ENCODE data around the gene MAPT.
"Not testable (repeated sequence)": the region's sequence is repeated elsewhere in the genome, so short reads cannot be mapped to it uniquely, and the experiment has no call there.

Gene MAPT

DNA sequence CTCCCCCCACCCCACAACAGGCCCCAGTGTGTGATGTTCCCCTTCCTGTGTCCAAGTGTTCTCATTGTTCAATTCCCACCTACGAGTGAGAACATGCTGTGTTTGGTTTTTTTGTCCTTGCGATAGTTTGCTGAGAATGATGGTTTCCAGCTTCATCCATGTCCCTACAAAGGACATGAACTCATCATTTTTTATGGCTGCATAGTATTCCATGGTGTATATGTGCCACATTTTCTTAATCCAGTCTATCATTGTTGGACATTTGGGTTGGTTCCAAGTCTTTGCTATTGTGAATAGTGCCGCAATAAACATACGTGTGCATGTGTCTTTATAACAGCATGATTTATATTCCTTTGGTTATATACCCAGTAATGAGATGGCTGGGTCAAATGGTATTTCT, 62.4 kb downstream of the MAPT start:
- not testable (repeated sequence) for DNase-seq

DNA sequence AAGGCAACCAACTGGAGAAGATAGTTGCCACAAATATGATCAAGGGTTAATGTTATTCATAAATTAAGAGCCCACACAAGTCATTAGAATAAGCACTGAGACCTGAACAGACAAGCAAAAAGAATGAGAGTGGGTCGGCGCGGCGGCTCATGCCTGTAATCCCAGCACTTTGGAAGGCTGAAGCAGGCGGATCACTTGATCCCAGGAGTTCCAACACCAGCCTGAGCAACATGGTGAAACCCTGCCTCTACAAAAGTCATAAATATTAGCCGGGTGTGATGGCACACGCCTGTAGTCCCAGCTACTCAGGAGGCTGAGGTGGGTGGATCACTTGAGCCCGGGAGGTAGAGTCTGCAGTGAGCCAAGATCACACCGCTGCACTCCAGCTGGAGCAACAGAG, 64.0 kb downstream of the MAPT start:
- no peak for DNase-seq

DNA sequence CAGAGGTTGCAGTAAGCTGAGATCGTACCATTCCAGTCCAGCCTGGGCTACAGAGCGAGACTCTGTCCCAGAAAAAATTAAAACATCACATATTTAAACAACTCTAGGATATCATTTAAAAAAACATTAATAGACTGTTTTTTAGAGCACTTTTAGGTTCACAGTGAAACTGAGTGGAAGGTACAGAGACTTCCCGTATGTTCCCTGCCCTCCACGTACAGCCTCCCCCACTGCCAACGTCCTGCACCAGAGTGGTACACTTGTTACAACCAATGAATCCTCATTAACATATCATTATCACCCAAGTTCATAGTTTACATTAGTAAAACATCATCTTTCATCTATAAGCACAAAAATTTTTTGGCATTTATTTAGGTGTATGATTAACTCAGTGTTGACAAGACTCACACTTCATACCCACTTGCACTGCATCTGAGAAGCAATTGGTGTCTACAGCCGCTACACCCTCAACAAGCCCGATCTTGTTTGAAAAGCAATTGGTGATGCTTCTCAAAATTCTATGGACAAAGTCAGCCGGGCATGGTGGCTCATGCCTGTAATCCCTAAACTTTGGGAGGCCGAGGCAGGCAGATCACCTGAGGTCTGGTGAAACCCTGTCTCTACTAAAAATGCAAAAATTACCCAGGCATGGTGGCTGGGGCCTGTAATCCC, 64.8 kb downstream of the MAPT start:
- DNase-seq: no peak

DNA sequence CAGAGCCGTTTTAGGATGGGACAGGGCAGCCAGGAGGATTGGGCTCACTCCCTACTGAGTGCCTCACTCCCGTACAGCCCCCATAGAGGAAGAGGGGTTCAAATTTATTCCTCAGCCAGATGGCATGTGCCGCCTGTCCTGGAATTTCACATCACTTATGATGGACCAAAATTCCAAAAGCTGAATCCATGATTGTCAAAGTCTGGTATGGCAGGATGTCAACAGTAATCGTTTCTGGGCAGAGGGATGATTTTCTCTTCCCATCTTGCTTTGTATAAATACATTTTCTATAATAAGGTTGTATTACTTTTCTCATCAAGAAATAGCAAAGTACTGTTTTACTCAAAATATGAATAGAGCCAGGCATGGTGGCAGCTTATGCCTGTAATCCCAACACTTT, 66.0 kb downstream of the MAPT start:
- DNase-seq: no peak

DNA sequence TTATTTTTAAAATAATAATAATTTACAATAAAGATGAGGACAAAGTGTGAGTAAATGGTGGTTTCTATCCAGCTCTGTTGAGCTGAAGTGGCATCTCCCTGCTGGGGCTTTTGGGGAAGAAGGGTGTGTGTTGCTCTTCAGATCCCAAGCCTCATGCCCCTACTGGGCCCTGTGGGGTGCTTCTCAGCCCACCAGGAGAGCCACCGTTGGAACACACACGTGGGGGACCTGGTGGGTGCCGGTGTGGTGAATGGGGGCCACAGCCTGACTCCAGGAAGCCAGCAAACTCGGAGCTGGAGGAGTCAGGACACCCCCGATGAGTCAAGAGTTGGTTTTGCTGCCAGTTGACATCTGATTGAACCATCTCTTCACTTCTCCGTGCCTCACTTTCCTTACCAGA, 66.9 kb downstream of the MAPT start:
- DNase-seq: no peak

DNA sequence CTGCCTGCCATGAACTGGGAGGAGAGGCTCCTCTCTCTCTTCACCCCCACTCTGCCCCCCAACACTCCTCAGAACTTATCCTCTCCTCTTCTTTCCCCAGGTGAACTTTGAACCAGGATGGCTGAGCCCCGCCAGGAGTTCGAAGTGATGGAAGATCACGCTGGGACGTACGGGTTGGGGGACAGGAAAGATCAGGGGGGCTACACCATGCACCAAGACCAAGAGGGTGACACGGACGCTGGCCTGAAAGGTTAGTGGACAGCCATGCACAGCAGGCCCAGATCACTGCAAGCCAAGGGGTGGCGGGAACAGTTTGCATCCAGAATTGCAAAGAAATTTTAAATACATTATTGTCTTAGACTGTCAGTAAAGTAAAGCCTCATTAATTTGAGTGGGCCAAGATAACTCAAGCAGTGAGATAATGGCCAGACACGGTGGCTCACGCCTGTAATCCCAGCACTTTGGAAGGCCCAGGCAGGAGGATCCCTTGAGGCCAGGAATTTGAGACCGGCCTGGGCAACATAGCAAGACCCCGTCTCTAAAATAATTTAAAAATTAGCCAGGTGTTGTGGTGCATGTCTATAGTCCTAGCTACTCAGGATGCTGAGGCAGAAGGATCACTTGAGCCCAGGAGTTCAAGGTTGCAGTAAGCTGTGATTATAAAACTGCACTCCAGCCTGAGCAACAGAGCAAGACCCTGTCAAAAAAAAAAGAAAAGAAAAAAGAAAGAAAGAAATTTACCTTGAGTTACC, 68.0 kb downstream of the MAPT start:
- DNase-seq: no peak

DNA sequence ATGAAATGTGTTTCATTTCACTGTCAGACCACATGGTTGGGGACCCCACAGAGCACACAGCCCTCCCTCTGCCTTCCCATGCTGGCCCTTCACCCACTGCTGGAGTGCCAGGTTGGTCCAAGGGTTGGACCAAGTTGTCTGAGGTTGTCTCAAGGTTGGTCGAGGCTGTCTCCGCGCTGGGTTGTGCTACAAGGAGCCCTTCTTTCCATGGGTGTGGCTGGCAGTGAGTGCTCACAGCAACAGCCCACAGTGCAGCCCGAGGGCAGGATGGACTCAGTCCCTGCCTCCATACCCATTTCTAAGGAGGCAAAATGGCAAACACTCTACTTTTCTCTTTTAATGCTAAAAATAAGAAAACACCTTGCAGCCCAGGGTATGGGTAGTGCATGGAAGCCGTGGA, 68.9 kb downstream of the MAPT start:
- no peak for DNase-seq

DNA sequence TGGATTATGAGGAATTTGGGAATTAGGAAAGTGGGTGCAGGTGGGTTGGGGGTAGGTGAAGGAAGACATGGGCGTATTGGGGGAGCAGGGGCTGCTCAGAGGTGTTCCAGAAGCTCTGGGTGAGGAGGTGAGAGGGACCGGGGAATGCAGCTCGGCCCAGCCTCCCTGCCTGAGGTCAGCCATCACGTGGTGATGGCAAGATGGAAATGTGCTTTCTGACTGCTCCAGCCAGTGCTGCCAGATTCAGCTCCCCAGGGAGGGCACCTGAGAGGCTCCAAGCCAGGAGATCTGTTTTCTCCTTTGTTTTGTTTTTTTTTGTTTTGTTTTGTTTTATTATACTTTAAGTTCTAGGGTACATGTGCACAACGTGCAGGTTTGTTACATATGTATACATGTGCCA, 69.5 kb downstream of the MAPT start:
- DNase-seq: no peak

DNA sequence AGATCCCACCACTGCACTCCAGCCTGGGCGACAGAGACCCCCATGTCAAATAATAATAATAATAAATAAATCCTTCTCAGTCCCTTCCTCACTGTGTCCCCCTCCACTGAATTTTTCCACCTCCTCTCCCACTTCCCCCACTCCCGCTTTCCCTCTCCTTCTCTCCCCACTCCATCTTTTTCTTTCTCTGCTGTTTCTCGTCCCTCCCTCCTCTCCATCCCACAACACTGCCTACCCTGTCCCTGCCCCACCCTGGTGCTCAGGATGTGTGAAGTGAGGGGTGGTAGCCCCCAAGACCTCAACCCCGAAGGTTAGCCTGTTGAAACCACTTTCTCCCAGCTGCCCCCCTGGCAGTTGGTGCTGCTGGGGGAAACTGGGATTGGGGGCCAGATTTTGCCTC, 70.3 kb downstream of the MAPT start:
- no peak for DNase-seq

DNA sequence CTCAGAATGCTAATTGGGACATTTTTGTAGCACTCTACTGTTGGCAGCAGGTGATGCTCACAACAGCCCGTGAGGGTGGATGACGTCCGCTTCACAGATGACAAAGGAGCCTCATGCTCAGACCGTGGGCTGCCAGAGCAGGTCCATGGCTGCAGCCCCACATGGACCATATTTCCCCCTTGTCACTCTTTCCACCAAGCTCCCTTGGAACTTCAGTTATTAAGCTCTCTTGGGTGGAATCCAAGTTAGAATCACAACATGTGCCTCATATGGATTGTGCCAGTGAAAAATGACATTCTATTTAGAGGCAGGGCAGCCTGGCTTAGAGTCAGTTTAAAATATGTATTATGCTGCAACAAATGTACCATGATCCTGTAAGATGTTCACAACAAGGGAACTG, 71.5 kb downstream of the MAPT start:
- DNase-seq: no peak

DNA sequence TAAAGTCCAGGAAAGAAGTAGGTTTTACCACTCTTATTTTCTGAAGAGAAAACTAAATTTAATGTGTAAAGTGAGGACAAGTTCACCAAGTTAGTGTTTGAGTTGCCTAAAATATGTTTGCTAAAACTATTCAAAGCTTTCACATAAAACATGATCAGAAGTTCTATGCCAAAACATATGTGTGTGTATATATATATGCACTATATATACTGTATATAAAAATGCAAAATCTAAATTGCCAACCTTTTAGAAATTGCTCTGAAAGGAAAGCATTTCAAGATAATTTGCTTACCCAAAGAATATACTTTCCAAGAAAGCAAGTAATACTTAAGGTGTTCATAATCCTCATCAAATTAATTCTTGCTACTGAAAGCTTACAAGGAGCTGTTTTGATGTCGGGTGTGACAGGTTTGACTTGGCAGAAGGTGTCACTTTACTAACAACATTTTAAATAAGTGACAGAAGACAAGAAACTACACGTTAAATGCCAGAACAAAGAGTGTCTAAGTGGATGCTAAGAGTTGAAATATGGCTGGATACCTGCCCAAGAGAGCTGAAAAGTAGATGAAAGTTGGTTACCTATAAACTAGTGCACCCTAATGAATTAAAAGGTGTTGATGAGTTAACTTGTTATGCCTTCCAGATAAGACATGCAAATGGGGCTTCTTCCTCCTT, 72.4 kb downstream of the MAPT start:
- DNase-seq: no peak

DNA sequence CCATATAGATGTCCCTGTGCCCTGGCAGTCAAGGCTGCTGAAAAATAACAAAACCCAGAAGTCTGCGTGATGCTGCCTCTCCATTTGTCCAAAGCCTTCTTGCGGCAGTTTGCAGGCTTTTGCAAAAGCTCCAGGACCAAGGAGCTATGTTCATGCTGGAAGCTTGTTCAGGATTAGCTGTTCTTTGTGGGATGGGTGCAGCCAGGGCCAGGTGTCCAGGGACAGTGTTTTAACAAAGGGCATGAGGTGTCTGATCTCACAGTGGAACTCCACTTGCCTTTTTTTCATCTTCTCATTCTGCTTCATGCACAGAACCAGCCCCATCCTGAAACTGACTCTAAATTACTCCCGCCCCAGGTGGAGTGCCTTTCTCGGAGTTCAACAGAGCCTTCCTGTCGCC, 73.0 kb downstream of the MAPT start:
- no peak for DNase-seq

DNA sequence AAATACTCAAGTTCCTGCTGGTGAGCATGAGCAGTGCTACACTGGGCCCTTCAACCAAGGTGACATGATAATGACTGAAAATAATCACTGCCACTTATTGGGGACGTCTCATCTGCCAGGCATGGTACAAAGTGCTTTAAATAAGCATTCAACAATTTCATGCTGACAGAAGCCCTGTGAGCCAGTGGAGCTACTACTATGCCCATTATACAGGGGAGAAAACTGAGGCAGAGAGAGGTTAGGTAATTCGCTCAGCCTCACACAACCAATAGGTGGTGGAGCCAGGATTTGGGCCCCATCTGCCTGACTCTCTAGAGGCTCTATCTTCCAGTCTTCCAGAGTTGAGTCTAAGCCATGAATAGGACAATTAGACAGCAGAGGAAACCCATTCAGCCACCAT, 74.4 kb downstream of the MAPT start:
- no peak for DNase-seq

DNA sequence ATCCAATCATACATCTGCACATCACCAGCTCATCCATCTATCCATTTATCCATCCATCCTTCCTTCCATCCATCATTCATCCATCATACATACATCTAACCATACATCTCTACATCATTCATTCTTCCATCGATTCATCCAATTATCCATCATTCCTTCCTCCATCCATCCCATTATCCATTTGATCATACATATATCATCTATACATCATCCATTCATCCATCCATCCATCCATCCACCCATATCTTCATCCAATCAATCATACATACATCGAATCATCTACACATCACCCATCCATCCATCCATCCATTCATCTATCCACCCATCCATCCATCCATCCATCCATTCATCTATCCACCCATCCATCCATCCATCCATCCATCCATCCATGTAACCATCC, 75.4 kb downstream of the MAPT start:
- no peak for DNase-seq

DNA sequence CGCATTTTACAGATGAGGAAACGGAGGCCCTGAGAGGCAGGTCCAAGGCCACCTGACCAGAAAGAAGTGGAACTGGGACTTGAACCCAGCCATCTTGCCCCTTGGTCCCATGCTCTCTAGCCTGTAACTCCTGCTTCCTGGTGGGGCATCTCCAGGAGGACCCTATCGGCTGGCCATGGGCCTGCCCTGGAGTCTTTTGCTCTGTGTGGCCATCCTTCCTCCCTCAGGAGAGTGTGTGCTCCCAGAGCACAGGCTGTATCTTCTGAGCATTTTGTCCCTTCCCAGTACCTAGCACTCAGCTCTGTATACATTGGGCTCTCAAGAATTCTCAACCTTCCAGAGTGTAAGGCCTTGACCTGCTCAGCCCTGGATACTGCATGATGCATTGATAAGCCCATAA, 76.3 kb downstream of the MAPT start:
- DNase-seq: no peak

DNA sequence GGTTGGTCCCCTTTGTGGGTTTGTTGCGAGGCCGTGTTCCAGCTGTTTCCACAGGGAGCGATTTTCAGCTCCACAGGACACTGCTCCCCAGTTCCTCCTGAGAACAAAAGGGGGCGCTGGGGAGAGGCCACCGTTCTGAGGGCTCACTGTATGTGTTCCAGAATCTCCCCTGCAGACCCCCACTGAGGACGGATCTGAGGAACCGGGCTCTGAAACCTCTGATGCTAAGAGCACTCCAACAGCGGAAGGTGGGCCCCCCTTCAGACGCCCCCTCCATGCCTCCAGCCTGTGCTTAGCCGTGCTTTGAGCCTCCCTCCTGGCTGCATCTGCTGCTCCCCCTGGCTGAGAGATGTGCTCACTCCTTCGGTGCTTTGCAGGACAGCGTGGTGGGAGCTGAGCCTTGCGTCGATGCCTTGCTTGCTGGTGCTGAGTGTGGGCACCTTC, 77.4 kb downstream of the MAPT start:
- DNase-seq: no peak

DNA sequence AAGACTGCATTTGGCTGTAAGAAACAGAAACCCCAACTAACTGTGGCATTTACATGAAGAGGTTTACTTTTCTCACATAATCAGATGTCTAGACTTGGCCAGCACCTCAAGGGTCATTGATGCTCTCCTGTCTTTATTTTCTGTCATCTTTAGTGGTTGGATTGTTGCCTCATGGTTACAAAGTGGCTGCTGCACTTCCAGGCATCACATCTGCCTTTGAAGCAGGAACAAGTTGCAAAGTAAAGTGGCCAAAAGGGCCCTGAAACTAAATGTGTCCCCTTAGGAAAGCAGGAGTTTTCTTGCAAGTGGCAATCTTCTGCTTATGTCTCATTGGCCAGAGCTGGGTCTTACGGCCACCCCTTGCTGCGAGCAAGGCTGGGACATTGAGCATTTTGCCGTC, 78.2 kb downstream of the MAPT start:
- no peak for DNase-seq

DNA sequence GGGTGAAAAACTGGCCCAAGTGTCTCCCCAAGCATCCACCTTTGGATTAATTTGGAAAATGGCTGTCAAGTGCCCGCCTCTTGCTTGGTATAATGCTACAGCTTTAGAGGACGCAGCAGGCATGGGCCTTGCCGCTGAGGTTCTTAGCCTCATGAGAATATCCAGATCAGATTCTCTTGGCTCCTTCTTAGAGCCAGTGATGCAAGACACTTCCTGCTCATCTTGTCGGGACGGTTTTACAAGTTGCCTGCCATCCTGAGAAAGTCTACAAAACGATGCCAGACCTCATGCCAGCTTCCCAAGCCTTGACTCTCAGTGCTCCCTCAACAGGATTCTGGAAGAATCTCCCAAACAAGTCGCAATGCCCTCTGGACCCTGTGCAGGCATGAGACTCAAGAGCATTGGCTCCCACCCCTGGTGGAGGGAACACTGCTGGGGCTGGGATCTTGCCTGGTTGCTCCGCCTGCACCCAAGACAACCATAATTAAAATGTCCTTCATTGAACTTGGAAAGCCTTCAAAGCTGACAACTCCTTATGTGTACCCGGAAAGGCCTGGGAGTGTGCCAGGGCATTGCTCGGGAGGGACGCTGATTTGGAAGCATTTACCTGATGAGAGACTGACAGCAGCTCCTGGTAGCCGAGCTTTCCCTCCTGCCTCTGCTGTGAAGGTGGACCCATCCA, 78.9 kb downstream of the MAPT start:
- no peak for DNase-seq

DNA sequence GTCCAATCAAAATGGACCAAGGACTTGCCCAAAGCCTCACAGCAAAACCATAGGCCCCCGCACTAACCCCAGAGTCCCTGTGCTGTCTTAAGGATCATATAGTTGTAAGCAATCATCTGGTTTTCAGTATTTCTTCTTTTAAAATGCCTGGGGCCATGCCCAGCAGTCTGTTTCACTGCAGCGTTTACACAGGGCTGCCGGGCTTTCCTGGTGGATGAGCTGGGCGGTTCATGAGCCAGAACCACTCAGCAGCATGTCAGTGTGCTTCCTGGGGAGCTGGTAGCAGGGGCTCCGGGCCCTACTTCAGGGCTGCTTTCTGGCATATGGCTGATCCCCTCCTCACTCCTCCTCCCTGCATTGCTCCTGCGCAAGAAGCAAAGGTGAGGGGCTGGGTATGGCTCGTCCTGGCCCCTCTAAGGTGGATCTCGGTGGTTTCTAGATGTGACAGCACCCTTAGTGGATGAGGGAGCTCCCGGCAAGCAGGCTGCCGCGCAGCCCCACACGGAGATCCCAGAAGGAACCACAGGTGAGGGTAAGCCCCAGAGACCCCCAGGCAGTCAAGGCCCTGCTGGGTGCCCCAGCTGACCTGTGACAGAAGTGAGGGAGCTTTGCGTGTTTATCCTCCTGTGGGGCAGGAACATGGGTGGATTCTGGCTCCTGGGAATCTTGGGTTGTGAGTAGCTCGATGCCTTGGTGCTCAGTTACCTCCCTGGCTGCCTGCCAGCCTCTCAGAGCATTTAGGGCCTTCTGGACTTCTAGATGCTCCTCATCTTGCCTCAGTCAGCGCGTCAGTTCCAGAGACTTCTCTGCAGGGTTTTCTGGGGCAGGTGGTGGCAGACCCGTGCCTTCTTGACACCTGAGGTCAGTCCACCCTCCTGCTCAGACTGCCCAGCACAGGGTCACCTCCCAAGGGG, 79.8 kb downstream of the MAPT start:
- no peak for DNase-seq

DNA sequence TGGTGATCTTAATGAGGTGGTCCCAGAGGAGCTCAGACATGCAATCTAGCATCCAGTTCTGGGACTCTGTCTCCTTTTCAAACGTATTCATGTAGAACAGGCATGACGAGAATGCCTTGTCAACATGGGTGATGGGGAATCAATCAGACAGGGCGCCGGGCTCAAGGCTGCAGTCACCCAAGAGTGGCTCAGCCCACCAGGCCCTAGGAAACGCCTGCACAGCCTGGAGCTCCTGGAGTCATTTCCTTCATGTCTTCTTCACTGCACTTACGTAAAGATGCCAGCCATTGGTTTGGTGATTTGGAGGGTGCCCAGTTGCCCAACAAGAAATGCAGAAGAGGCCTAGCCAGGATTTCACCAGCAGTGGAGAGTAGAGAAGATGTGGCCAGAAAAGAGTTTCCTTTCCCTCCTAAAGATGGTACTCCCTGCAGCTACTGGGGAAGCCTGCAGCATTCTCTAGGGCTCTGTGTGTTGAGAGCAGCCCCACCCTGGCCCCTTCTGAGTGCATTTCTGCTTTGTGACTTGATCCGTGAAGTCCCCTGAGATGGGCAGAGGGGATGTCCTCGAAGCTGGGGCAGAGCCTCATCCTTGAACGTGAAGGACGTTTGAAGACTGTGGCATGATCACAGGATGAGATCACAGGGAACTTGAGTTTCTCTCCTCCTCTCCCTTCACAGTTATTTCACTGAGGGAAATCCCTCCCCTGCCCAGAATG, 80.7 kb downstream of the MAPT start:
- DNase-seq: no peak

DNA sequence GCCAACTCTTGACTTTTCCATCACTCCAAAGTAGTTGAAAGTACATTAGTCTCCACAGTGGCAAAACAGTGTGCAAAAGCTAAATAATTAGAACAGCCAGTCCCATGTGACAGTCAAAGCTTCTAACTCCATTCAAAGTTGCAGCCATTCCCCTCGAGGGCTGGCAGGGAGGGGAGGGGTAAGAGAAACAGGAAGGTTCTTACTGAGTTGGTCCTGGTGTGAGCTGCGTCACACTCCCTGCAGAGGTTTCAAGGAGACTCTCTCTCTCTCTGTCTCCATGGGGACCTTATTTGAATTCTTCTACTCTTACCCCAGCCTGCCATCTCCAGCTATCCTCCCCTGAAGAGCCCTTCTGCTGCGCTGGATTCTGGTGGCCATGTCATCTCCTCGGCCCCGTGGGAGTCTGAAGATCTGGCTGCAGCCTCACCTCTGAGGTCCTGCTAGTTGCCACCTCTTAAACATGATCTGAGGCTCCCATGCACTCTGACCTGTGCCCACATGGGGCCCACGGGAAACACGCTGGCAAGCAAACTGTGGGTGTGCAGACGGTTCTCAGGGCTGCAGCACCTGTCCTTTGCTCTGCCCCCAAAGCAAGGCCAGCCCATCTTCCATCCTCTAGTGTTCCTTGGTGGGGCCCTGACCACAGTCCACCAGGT, 81.4 kb downstream of the MAPT start:
- no peak for DNase-seq
